DND-41 (cell line): ENCODE measurements around the gene UGT1A5.

Source experiments
- CTCF ChIP-seq: IDR thresholded peaks from 2 replicates; pipeline ENCODE4 v1.5.1; 2012; ENCODE audit warnings: borderline replicate concordance, low read length, moderate library complexity, mild to moderate bottlenecking; ENCODE audit not compliant: poor library complexity, severe bottlenecking; ENCODE audit errors: extremely low read depth
- EZH2 ChIP-seq: IDR thresholded peaks from 3 replicates; pipeline ENCODE4 v1.6.1; 2012; ENCODE audit warnings: borderline replicate concordance, low read depth, mild to moderate bottlenecking, moderate library complexity, low read length, inconsistent platforms; ENCODE audit not compliant: severe bottlenecking

DNA sequence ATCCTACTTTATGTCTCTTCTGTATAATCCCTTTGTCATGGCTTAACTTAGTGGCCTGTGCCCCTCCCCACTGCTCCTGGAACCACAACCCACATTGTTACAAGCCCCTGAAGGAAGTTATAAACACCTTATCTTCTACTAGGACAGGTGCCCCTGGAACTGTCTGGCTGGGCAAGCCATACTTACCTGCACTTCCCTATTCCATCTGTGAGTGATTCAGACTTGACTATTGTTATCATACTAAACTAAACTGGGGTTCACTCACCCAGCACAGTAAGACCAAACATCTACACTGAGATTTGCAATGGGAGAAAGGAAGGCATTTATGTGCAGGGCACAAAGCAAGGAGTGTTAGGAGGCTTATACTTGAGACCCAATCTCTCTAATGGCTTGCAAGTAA, 23.7 kb upstream of the UGT1A5 start:
- TF ChIP-seq CTCF (no peak), EZH2 (no peak)
